ENCODE data around the gene PSMA2.

Gene PSMA2

DNA sequence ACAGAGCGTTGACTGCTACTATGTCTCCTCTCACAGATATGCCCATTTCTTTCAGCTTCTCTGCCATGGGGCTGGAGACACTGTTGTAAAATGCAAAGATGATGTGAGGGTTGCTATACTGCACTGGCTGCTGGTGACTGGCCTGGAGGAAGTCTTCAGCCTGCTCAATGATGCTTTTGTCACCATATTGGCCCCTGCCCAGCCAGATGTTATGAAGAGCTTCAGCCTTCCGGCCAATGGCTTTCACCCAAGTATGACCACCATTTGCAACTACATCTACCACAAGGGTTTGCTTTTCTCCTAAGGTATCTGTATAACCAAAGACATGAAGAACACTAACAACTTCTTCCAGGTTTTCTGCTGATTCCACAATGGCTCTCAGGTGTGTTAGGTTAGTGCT, 21.7 kb downstream of the PSMA2 start:
- TF ChIP-seq, protein P1, sequence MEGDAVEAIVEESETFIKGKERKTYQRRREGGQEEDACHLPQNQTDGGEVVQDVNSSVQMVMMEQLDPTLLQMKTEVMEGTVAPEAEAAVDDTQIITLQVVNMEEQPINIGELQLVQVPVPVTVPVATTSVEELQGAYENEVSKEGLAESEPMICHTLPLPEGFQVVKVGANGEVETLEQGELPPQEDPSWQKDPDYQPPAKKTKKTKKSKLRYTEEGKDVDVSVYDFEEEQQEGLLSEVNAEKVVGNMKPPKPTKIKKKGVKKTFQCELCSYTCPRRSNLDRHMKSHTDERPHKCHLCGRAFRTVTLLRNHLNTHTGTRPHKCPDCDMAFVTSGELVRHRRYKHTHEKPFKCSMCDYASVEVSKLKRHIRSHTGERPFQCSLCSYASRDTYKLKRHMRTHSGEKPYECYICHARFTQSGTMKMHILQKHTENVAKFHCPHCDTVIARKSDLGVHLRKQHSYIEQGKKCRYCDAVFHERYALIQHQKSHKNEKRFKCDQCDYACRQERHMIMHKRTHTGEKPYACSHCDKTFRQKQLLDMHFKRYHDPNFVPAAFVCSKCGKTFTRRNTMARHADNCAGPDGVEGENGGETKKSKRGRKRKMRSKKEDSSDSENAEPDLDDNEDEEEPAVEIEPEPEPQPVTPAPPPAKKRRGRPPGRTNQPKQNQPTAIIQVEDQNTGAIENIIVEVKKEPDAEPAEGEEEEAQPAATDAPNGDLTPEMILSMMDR (IDR thresholded peaks at IDR 0.05; ENCODE audit: control insufficient read depth, extremely low read depth, insufficient read depth), result no peak
- no peak overlapping the region for H3K4me3 ChIP-seq (ENCODE audit: low read depth, low read length)
- no peak for DNase-seq (ENCODE audit: low read depth)

- DNase-seq (ENCODE audit: low read depth), result no peak
- no peak overlapping the region for H3K4me3 ChIP-seq (ENCODE audit: low read depth, low read length)
These were observed 24.7 kb downstream of the PSMA2 start for GRCh38 chr7:42907316-42907715.

GRCh38 chr7:42906181-42906580, 25.8 kb downstream of the PSMA2 start:
- H3K4me3 ChIP-seq (ENCODE audit: low read depth, low read length), result no peak overlapping the region
- TF ChIP-seq, protein P1 (IDR thresholded peaks at IDR 0.05; ENCODE audit: control insufficient read depth, extremely low read depth, insufficient read depth), result no peak
- DNase-seq (ENCODE audit: low read depth), result no peak

More at GRCh38 chr7:42907316-42907715, 24.7 kb downstream of the PSMA2 start:
- TF ChIP-seq, protein P1 (IDR thresholded peaks at IDR 0.05; ENCODE audit: control insufficient read depth, extremely low read depth, insufficient read depth), result no peak

GRCh38 chr7:42902331-42902730, 29.6 kb downstream of the PSMA2 start:
- H3K4me3 ChIP-seq (ENCODE audit: low read depth, low read length), result no peak overlapping the region
- DNase-seq (ENCODE audit: low read depth), result no peak
- TF ChIP-seq, protein P1 (IDR thresholded peaks at IDR 0.05; ENCODE audit: control insufficient read depth, extremely low read depth, insufficient read depth), result no peak

- DNase-seq (ENCODE audit: low read depth), result no peak
- TF ChIP-seq, protein P1 (IDR thresholded peaks at IDR 0.05; ENCODE audit: control insufficient read depth, extremely low read depth, insufficient read depth), result no peak
- no peak overlapping the region for H3K4me3 ChIP-seq (ENCODE audit: low read depth, low read length)
These were observed 31.1 kb downstream of the PSMA2 start for GRCh38 chr7:42900842-42901241.

DNA sequence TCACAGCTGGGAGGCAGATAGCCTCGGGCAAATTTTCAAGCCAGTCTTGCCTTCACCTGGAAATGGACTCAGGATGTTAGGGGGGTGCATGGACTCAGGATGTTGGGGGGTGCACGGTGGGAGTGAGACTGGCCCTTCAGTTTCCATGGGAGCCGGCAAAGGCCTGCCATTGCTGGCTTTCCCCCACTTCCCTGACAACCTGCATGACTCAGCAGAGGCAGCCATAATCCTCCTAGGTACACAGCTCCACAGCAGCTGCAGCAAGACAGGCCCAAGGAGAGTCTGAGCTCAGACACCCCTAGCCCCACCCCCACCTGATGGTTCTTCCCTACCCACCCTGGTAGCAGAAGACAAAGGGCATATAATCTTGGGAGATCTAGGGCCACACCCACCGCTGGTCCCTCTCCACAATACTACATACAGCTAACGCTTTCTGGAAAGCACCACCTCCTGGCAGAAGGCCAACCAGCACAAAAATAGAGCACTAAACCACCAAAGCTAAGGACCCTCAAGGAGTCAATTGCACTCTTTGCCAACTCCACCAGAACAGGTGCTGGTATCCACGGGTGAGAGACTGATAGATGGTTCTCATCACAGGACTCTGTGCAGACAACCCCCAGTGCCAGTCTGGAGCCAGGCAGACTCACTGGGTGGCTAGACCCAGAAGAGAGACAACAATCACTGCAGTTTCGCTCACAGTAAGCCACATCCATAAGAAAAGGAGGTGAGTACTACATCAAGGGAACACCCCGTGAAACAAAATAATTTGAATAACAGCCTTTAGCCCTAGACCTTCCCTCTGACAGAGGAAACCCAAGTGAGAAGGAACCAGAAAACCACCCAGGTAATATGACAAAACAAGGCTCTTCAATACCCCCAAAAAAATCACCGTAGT, 38.4 kb downstream of the PSMA2 start:
- H3K4me3 ChIP-seq (ENCODE audit: low read depth, low read length), result no peak overlapping the region
- no peak for DNase-seq (ENCODE audit: low read depth)
- TF ChIP-seq, protein P1 (IDR thresholded peaks at IDR 0.05; ENCODE audit: control insufficient read depth, extremely low read depth, insufficient read depth), result no peak

All from LNCaP clone FGC (cell line).